Loucy (cell line): Measurements from ENCODE around the gene MRPL21.

ENCODE experiments used
- H2AFZ ChIP-seq: fragments of 200-600 bp; sonication (generic); 2 replicates; pipeline ENCODE4 v1.6.0; 2016; ENCODE audit warnings: antibody characterized with exemption, mild to moderate bottlenecking, low read length, moderate library complexity
- H3F3A ChIP-seq: fragments of 200-600 bp; 2 replicates; pipeline ENCODE4 v1.6.0; 2016; ENCODE audit warnings: antibody characterized with exemption, low read depth, mild to moderate bottlenecking
- H3K27me3 ChIP-seq: fragments of 200-600 bp; sonication (generic); 2 replicates; pipeline ENCODE4 v1.6.1; 2014; ENCODE audit warnings: low read length, mild to moderate bottlenecking; ENCODE audit not compliant: insufficient read depth, poor library complexity, severe bottlenecking
- H3K36me3 ChIP-seq: fragments of 200-600 bp; sonication (generic); 2 replicates; pipeline ENCODE4 v1.6.1; 2016; ENCODE audit warnings: low read length; ENCODE audit not compliant: insufficient read depth
- H3K4me1 ChIP-seq: fragments of 200-600 bp; sonication (generic); 2 replicates; pipeline ENCODE4 v1.5.1; 2014; ENCODE audit warnings: low read length, mild to moderate bottlenecking; ENCODE audit not compliant: insufficient read depth, poor library complexity, severe bottlenecking
- H3K4me2 ChIP-seq: fragments of 200-600 bp; sonication (generic); 2 replicates; pipeline ENCODE4 v1.6.0; 2014; ENCODE audit warnings: antibody characterized with exemption, low read length, low read depth, mild to moderate bottlenecking; ENCODE audit not compliant: poor library complexity, severe bottlenecking
- H3K4me3 ChIP-seq: fragments of 200-600 bp; sonication (generic); 2 replicates; pipeline ENCODE4 v1.5.1; 2014; ENCODE audit warnings: low read length, mild to moderate bottlenecking, mixed read lengths; ENCODE audit not compliant: poor library complexity, severe bottlenecking
- H3K79me2 ChIP-seq: fragments of 200-600 bp; sonication (generic); 2 replicates; pipeline ENCODE4 v1.6.1; 2014; ENCODE audit warnings: low read length; ENCODE audit not compliant: insufficient read depth
- H3K9ac ChIP-seq: fragments of 200-600 bp; sonication (generic); 2 replicates; pipeline ENCODE4 v1.6.0; 2014; ENCODE audit warnings: mild to moderate bottlenecking, low read depth, low read length, moderate library complexity; ENCODE audit not compliant: poor library complexity, severe bottlenecking
- H3K9me2 ChIP-seq: fragments of 200-600 bp; sonication (generic); replicated peaks from 2 replicates; pipeline ENCODE4 v1.6.1; 2016; ENCODE audit warnings: low read depth, low read length, mixed read lengths
- H3K9me3 ChIP-seq: fragments of 200-600 bp; sonication (generic); 2 replicates; pipeline ENCODE4 v1.6.1; 2014; ENCODE audit warnings: mild to moderate bottlenecking, antibody characterized with exemption, low read length, low read depth; ENCODE audit not compliant: insufficient read depth
- H4K20me1 ChIP-seq: fragments of 200-600 bp; sonication (generic); 2 replicates; pipeline ENCODE4 v1.6.0; 2014; ENCODE audit warnings: antibody characterized with exemption, low read length, mild to moderate bottlenecking; ENCODE audit not compliant: insufficient read depth, poor library complexity, severe bottlenecking
- CTCF ChIP-seq: fragments of 200-600 bp; sonication (generic); conservative IDR thresholded peaks from 2 replicates; pipeline ENCODE4 v1.5.1; 2014; ENCODE audit warnings: mild to moderate bottlenecking, antibody characterized with exemption, low read length
- EZH2phosphoT487 ChIP-seq: fragments of 200-600 bp; IDR thresholded peaks from 2 replicates; pipeline ENCODE4 v1.6.1; 2018; ENCODE audit warnings: antibody characterized with exemption, mild to moderate bottlenecking, moderate library complexity, borderline replicate concordance

Gene MRPL21

GRCh38 chr11:68924073-68924925, 20.7 kb upstream of the MRPL21 start:
- Histone ChIP-seq H3K79me2 (no peaks in the 10 kb centered on the region), H3F3A (no peaks in the 10 kb centered on the region), H2AFZ (no peak overlapping the region), H3K4me2 (no peak overlapping the region), H3K4me1 (no peaks in the 10 kb centered on the region), H4K20me1 (no peaks in the 10 kb centered on the region), H3K9me2 (no peaks in the 10 kb centered on the region), H3K9me3 (peaks cover 12% of the 10 kb centered on the region; the same call in 1 of the 2 replicates), H3K27me3 (no peaks in the 10 kb centered on the region), H3K36me3 (peaks cover 73% of the 10 kb centered on the region), H3K4me3 (no peak overlapping the region), H3K9ac (no peak overlapping the region)
- TF ChIP-seq CTCF: no peak

GRCh38 chr11:68923614-68924013, 20.0 kb upstream of the MRPL21 start:
- Histone ChIP-seq H3K36me3 (peaks cover 71% of the 10 kb centered on the region), H3K79me2 (no peaks in the 10 kb centered on the region), H3K4me1 (no peaks in the 10 kb centered on the region), H3F3A (no peaks in the 10 kb centered on the region), H3K27me3 (no peaks in the 10 kb centered on the region), H3K4me3 (no peak overlapping the region), H2AFZ (no peak overlapping the region), H3K9me2 (no peaks in the 10 kb centered on the region), H3K4me2 (no peak overlapping the region), H3K9ac (no peak overlapping the region), H4K20me1 (no peaks in the 10 kb centered on the region), H3K9me3 (peaks cover 12% of the 10 kb centered on the region; the same call in 1 of the 2 replicates)
- no peak for TF ChIP-seq EZH2phosphoT487
- TF ChIP-seq CTCF: no peak

- Histone ChIP-seq H3F3A (no peaks in the 10 kb centered on the region), H3K4me2 (no peak overlapping the region), H3K9me3 (no peaks in the 10 kb centered on the region), H3K27me3 (no peaks in the 10 kb centered on the region), H3K4me1 (no peaks in the 10 kb centered on the region), H2AFZ (no peak overlapping the region), H3K36me3 (peaks cover 58% of the 10 kb centered on the region; the same call in 1 of the 2 replicates), H3K4me3 (no peak overlapping the region), H3K9ac (no peak overlapping the region), H3K9me2 (no peaks in the 10 kb centered on the region), H4K20me1 (no peaks in the 10 kb centered on the region), H3K79me2 (no peaks in the 10 kb centered on the region)
- TF ChIP-seq CTCF: no peak
- TF ChIP-seq EZH2phosphoT487: no peak
These were observed 12.8 kb upstream of the MRPL21 start for GRCh38 chr11:68916439-68916838.
